Endothelial cell of umbilical vein (primary cell): ENCODE results near the gene ICAM1.

Experiments used
- EZH2 ChIP-seq: IDR thresholded peaks from 2 replicates; pipeline ENCODE4 v1.6.1; 2012; ENCODE audit warnings: borderline replicate concordance, low read depth, mild to moderate bottlenecking, moderate library complexity, low read length, inconsistent platforms; ENCODE audit not compliant: severe bottlenecking
- GATA2 ChIP-seq: IDR thresholded peaks from 2 replicates; pipeline ENCODE4 v1.7.0; 2011; ENCODE audit warnings: low read depth, mild to moderate bottlenecking, moderate library complexity, mixed read lengths, low read length; ENCODE audit not compliant: insufficient read length, insufficient read depth
- JUN ChIP-seq: IDR thresholded peaks from 2 replicates; pipeline ENCODE4 v1.6.1; 2011; ENCODE audit warnings: borderline replicate concordance, low read depth; ENCODE audit not compliant: insufficient read length, insufficient read depth
- MYC ChIP-seq: IDR thresholded peaks from one replicate; pipeline ENCODE4 v1.6.1; 2011; ENCODE audit warnings: mild to moderate bottlenecking, low read depth, low read length
- POLR2A ChIP-seq: IDR thresholded peaks from 2 replicates; pipeline ENCODE4 v1.6.1; 2012; ENCODE audit warnings: low read depth, mild to moderate bottlenecking, control low read depth, low read length
- POLR2AphosphoS5 ChIP-seq: IDR thresholded peaks from 2 replicates; pipeline ENCODE4 v1.6.1; 2012; ENCODE audit warnings: low read depth, mild to moderate bottlenecking, control low read depth, low read length, moderate library complexity; ENCODE audit not compliant: insufficient read depth
- TF ChIP-seq, protein P1 (sequence below), 2 donors: IDR thresholded peaks; 1 replicate in 1 of 2; 2 replicates in 1 of 2; pipeline ENCODE4 v1.5.1; 2011; ENCODE audit warnings: low read length in 2 of 2, mild to moderate bottlenecking in 2 of 2, moderate library complexity in 2 of 2, control low read depth in 1 of 2, inconsistent platforms in 1 of 2, low read depth in 1 of 2; ENCODE audit not compliant: insufficient read depth in 1 of 2; ENCODE audit errors: extremely low read depth in 1 of 2
- TF ChIP-seq, protein P2 (sequence below): IDR thresholded peaks from 2 replicates; pipeline ENCODE4 v1.6.1; 2011; ENCODE audit not compliant: insufficient read depth, insufficient read length

DNA sequence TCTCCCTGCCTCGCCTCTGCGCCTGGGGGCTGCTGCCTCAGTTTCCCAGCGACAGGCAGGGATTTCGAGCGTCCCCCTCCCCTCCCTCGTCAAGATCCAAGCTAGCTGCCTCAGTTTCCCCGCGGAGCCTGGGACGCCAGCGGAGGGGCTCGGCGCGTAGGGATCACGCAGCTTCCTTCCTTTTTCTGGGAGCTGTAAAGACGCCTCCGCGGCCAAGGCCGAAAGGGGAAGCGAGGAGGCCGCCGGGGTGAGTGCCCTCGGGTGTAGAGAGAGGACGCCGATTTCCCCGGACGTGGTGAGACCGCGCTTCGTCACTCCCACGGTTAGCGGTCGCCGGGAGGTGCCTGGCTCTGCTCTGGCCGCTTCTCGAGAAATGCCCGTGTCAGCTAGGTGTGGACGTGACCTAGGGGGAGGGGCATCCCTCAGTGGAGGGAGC is 722 bp upstream of the ICAM1 start:
- TF ChIP-seq POLR2A: no peak
- TF ChIP-seq, protein P1, sequence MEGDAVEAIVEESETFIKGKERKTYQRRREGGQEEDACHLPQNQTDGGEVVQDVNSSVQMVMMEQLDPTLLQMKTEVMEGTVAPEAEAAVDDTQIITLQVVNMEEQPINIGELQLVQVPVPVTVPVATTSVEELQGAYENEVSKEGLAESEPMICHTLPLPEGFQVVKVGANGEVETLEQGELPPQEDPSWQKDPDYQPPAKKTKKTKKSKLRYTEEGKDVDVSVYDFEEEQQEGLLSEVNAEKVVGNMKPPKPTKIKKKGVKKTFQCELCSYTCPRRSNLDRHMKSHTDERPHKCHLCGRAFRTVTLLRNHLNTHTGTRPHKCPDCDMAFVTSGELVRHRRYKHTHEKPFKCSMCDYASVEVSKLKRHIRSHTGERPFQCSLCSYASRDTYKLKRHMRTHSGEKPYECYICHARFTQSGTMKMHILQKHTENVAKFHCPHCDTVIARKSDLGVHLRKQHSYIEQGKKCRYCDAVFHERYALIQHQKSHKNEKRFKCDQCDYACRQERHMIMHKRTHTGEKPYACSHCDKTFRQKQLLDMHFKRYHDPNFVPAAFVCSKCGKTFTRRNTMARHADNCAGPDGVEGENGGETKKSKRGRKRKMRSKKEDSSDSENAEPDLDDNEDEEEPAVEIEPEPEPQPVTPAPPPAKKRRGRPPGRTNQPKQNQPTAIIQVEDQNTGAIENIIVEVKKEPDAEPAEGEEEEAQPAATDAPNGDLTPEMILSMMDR (IDR thresholded peaks at IDR 0.05; ENCODE audit: extremely low read depth in 1 of 2, insufficient read depth in 1 of 2, low read depth in 1 of 2, low read length in 2 of 2): no peak
- TF ChIP-seq EZH2: no peak
- TF ChIP-seq, protein P2, sequence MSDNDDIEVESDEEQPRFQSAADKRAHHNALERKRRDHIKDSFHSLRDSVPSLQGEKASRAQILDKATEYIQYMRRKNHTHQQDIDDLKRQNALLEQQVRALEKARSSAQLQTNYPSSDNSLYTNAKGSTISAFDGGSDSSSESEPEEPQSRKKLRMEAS: no peak
- no peak for TF ChIP-seq MYC
- no peak for TF ChIP-seq POLR2AphosphoS5
- no peak for TF ChIP-seq JUN
- TF ChIP-seq GATA2: no peak
